Activated B cell treated with CpG ODN at 0.5 μM for 24 hours (primary cell): ENCODE data around the gene PARN. TPM values are rescaled to one million over a fixed set of nuclear protein-coding genes. Genes with fewer than 3 reads are reported as not detected.
"Not testable (repeated sequence)": the region's sequence is repeated elsewhere in the genome, so short reads cannot be mapped to it uniquely, and the experiment has no call there.

ENCODE experiments used
- ATAC-seq: fragments of 200-7000 bp; cut with Tn5 transposase; one replicate; pipeline ENCODE4 v1.10.0; 2021; ENCODE audit warnings: low read depth, mild to moderate bottlenecking, moderate library complexity
- CTCF ChIA-PET: fragments of 350-600 bp; sonication (Branson Sonifier 250); formaldehyde crosslinking; loops from one replicate; lab custom pipeline; 2021; ENCODE audit warnings: antibody characterized with exemption; lab: Charles Lee
- POLR2A ChIA-PET: fragments of 350-600 bp; sonication (Branson Sonifier 250); formaldehyde crosslinking; loops from one replicate; lab custom pipeline; 2021; ENCODE audit warnings: antibody characterized with exemption; lab: Charles Lee
- DNase-seq: peaks from one replicate; pipeline ENCODE4 v3.0.0; 2022
- H3K27ac Mint-ChIP-seq: one replicate; pipeline ENCODE4 v1.8.0; 2020; ENCODE audit warnings: mixed read lengths
- H3K27me3 Mint-ChIP-seq: one replicate; pipeline ENCODE4 v1.8.0; 2021; ENCODE audit warnings: mixed read lengths
- H3K36me3 Mint-ChIP-seq: one replicate; pipeline ENCODE4 v1.8.0; 2021; ENCODE audit warnings: low read depth, mixed read lengths
- H3K4me1 Mint-ChIP-seq: one replicate; pipeline ENCODE4 v1.8.0; 2021; ENCODE audit warnings: mixed read lengths
- H3K4me3 Mint-ChIP-seq: one replicate; pipeline ENCODE4 v1.8.0; 2020; ENCODE audit warnings: mild to moderate bottlenecking, mixed read lengths
- H3K9me3 Mint-ChIP-seq: one replicate; pipeline ENCODE4 v1.8.0; 2020; ENCODE audit warnings: mixed read lengths
- CTCF ChIP-seq: fragments of 200-600 bp; IDR thresholded peaks from one replicate; pipeline ENCODE4 v1.8.0; 2022; ENCODE audit warnings: antibody characterized with exemption, mild to moderate bottlenecking
- intact Hi-C: fragments of 100-400 bp; cut with micrococcal nuclease; formaldehyde crosslinking; loops from one replicate; pipeline ENCODE4 v1.15.1; 2024
- total RNA-seq: library from RNA; stranded (reverse); gene quantifications from 2 replicates; pipeline ENCODE4 v1.2.3, GENCODE V29; 2022

The PARN gene
- total RNA-seq, 1 donor from 2014 or later: 47.3 TPM

GRCh38 chr16:14407786-14408399, 222.2 kb downstream of the PARN start:
- intact Hi-C loops: no loop called here
- Mint-ChIP-seq H3K27ac (no peak overlapping the region), H3K27me3 (no peaks in the 10 kb centered on the region), H3K36me3 (no peaks in the 10 kb centered on the region), H3K9me3 (no peaks in the 10 kb centered on the region), H3K4me3 (no peak overlapping the region), H3K4me1 (peaks cover 14% of the 10 kb centered on the region)
- DNase-seq: no peak
- ChIA-PET CTCF (no interaction called here), POLR2A (no interaction called here)
- ATAC-seq: no peak
- TF ChIP-seq CTCF: no peak

DNA sequence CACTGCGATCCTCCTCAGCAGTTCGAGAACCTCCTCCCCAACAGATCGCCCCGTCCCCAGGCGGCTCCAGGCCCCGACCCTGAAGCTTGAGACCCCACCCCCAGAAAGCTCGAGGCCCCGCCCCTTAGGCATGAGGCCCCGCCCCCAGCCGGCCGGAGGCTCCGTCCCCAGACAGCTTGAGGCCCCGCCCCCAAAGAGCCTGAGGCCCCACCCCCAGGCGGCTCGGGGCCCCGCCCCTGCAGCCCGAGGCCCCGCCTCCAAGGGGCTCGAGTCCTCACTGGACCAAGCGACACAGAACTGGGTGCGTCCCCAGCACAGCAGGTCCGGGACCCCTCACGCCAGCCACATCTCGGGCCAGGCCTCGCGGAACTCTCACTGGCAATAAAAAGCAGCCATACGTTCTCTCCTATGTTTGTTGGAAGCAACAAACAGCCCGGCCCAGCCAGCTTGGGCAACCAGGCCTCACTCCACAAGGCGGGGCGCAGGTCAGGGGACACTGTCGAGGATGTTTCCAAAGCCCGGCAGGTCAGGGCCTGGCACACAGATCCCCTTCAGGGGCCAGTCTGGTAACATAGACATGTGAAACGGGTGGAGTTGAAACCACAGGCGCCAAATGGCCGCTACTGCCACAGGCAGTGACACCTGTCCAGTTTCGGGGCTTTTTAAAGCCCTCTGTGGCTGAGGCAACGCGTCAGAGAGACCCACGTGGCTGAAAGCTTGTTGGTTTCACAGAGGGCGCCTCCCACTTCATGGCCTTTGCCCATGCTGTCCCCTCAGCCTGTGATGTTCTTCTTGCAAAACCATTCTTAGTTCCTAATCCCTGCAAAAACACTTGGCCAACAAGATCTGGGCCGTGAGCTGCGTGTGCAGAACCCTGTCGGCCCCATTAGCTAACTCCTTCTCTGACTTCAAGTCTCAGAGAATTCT, 224.2 kb downstream of the PARN start:
- peak overlapping the region; percentile 75 for H3K27ac Mint-ChIP-seq
- CTCF ChIA-PET: no interaction called here
- POLR2A ChIA-PET: no interaction called here

DNA sequence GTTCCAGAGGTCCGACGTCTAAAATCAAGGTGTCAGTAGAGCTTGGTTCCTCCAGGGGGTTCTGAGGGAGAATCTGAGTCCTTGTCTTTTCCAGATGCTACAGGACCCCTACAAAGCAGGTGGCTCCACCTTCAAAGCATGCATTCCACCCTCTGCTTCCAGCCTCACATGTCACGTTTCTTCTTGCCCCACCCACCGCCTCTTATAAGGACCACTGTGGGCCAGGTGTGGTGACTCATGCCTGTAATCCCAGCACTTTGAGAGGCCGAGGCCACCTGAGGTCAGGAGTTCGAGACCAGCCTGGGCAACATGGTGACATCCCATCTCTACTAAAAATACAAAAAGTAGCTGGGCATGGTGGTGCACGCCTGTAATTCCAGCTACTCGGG, 227.1 kb downstream of the PARN start:
- POLR2A ChIA-PET: interaction anchor here (0.6 kb wide), 1 partner anchor 404 kb away, joined by 3 read pairs; no protein-coding TSS in a partner anchor
- H3K9me3 Mint-ChIP-seq, DNase-seq, ATAC-seq, CTCF ChIA-PET, H3K36me3 Mint-ChIP-seq, H3K4me3 Mint-ChIP-seq, H3K27me3 Mint-ChIP-seq, H3K27ac Mint-ChIP-seq, intact Hi-C loops: not testable (repeated sequence)
- H3K4me1 Mint-ChIP-seq: peaks cover 14% of the 10 kb centered on the region

More for the DNA sequence above, 224.2 kb downstream of the PARN start:
- no peaks in the 10 kb centered on the region for H3K9me3 Mint-ChIP-seq
- H3K27me3 Mint-ChIP-seq: no peaks in the 10 kb centered on the region
- H3K4me3 Mint-ChIP-seq: no peak overlapping the region
- intact Hi-C loops: loop anchor here (2.0 kb wide), 1 partner anchor 51 kb away; no protein-coding TSS in a partner anchor
- TF ChIP-seq CTCF: no peak
- peak; percentile 78 for ATAC-seq
- peak; percentile 41 for DNase-seq
- H3K4me1 Mint-ChIP-seq: peaks cover 14% of the 10 kb centered on the region
- no peaks in the 10 kb centered on the region for H3K36me3 Mint-ChIP-seq

DNA sequence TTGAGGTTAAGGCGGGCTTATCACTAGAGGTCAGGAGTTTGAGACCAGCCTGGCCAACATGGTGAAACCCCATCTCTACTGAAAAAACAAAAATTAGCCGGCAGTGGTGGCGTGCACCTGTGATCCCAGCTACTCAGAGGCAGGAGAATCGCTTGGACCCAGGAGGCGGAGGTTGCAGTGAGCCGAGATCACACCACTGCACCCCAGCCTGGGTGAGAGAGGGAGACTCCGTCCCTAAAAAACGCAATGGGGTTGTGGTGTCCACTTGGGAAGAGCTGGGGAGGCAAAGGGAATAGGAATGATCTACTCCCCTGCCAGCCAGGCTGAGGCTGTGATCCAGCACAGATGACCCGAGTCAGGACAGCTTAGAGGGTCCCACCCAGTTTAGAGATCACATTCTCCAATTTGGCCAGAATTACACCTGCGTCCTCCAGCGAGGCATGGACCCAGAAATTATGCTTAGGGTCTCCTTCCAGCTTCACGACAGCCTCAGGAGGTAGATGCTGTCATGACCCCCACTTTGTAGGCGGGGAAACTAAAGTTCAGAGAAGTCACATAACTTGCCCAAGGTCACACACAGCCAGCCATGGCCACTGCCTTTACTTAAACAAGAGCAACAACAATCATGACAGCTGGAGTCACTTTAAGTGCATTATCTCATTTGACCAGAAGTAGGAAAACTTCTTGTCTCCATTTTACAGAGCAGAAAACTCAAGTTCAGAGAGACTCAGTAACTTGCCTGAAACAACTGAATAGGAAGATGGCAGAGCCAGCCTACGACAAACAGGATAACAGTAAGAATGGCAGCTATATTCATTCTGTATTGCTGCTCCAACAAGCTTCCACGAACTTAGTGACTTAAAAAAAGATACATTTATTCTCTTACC, 227.7 kb downstream of the PARN start:
- intact Hi-C loops, H3K36me3 Mint-ChIP-seq, DNase-seq, H3K4me3 Mint-ChIP-seq, CTCF ChIA-PET, ATAC-seq, POLR2A ChIA-PET, H3K9me3 Mint-ChIP-seq, H3K27me3 Mint-ChIP-seq, H3K27ac Mint-ChIP-seq: not testable (repeated sequence)
- H3K4me1 Mint-ChIP-seq: peaks cover 14% of the 10 kb centered on the region

DNA sequence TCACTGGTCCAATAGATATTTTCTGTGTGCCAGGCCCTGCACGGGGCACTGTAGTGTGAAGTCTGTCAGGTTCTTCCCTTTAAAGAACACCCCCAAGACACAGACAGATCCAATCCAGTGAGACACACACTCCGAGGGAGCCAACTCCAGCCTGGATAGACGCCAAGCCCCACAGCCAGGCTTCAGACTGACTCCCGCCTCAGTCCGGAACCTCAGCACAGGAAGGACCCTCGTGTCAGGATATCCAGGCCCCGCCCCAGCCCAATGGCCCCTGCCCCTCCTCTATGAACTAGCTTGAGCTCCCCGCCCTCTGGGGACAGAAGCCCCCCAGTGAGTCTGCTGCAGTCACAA, 228.4 kb downstream of the PARN start:
- H3K4me3 Mint-ChIP-seq, CTCF ChIA-PET, H3K36me3 Mint-ChIP-seq, H3K27me3 Mint-ChIP-seq, intact Hi-C loops, H3K9me3 Mint-ChIP-seq, ATAC-seq, H3K27ac Mint-ChIP-seq, DNase-seq, POLR2A ChIA-PET: not testable (repeated sequence)
- peaks cover 13% of the 10 kb centered on the region for H3K4me1 Mint-ChIP-seq

DNA sequence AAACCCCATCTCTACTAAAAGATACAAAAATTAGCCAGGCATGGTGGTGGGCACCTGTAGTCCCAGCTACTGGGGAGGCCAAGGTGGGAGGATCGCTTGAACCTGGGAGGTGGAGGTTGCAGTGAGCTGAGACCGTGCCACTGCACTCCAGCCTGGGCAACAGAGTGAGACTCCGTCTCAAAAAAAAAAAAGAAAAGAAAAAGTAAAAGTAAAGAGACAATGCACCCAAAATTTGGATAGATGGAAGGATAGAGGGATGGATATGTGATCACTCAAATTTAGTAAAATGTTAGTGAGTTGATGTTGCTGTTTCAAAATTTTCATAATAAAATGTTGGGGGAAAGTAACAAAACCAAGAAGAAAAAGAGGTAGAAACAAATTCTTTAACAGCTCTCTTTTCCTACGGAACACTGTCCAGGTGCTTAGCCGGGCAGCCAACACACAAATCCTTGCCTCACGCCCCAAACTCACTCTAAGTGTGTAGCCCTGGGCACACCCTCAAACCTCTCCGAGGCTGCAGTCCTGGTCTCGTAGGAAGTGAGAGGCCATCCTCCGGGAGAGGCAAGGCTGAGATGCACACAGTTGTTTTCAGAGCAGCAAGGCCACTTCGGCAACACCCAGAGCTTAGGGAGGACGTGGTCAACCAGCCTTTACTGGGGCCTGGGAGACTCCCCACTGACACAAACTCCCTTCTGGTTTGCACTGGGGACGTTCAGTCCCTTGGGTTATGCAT, 228.9 kb downstream of the PARN start:
- POLR2A ChIA-PET, DNase-seq, H3K27ac Mint-ChIP-seq, H3K4me3 Mint-ChIP-seq, intact Hi-C loops, H3K9me3 Mint-ChIP-seq, H3K4me1 Mint-ChIP-seq, ATAC-seq, H3K36me3 Mint-ChIP-seq, CTCF ChIA-PET, H3K27me3 Mint-ChIP-seq: not testable (repeated sequence)
